ENCODE measurements around the gene CHRNG. TPM values are rescaled to one million over a fixed set of nuclear protein-coding genes. Genes with fewer than 3 reads are reported as not detected.

CHRNG gene
- total and polyA plus RNA-seq, 9 donors = 75.0 to 165 (median 94.8) TPM

DNA sequence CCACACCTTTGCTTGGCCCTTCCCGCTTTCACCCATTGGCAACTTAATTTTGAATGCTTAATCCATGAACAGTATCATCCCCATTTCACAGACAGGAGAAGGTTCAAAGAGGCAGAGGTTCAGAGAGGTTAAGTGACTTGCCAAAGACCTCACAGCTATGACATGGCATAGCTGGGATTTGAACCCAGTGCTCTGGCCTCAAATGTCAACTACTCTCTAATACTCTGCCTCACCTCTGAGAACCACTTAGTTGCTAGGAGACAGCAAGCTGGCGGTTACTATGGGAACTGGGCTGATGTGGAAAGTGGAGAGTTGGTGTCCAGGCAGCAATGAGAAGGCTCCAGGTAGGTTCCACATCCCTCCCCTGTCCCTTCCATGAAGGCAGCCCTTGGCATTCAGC, 35.1 kb upstream of the CHRNG start:
- H3K27me3 ChIP-seq (ENCODE audit: control insufficient read depth, insufficient read depth, low read length) = peaks cover 68% of the 10 kb centered on the region
- H3K27ac ChIP-seq (ENCODE audit: low read length) = no peak overlapping the region
- H3K4me3 ChIP-seq (ENCODE audit: low read length) = no peak overlapping the region
- peaks cover 19% of the 10 kb centered on the region for H3K4me1 ChIP-seq (ENCODE audit: control insufficient read depth, insufficient read depth, low read length)
- no CpG with 5 or more reads among the region's 2 CpGs for WGBS (ENCODE audit: insufficient coverage)
- no peaks in the 10 kb centered on the region for H3K36me3 ChIP-seq (ENCODE audit: control insufficient read depth, insufficient read depth, low read length)
- H3K9me3 ChIP-seq (replicated peaks; ENCODE audit: control insufficient read depth, low read depth, low read length) = no peaks in the 10 kb centered on the region
- DNase-seq = no peak

DNA sequence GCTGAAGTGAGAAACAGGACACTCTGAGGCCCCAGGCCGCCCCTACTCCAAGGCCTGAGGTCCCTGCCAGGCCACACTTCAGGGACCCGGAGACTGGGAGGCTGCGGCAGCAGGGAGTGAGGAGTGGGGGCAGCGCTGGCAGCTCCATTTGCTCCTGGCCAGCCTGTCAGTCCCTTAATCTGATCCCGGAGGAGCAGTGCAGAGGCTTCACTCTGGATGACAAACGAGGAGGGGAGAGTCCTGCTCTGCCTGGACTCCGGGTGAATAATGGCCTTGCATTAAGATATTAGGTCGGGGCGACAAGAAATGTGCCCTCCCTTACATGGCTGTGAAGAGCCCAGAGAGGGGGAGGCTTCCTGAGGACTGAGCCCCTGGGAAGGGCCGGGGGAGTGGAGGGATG, 33.6 kb upstream of the CHRNG start:
- 16% methylated on average over 10 of the region's 10 CpGs for WGBS (ENCODE audit: insufficient coverage)
- Histone ChIP-seq H3K36me3 (ENCODE audit: control insufficient read depth, insufficient read depth, low read length) (no peaks in the 10 kb centered on the region), H3K27ac (ENCODE audit: low read length) (no peak overlapping the region), H3K9me3 (replicated peaks; ENCODE audit: control insufficient read depth, low read depth, low read length) (no peaks in the 10 kb centered on the region), H3K4me3 (ENCODE audit: low read length) (no peak overlapping the region), H3K27me3 (ENCODE audit: control insufficient read depth, insufficient read depth, low read length) (peaks cover 63% of the 10 kb centered on the region), H3K4me1 (ENCODE audit: control insufficient read depth, insufficient read depth, low read length) (peaks cover 19% of the 10 kb centered on the region)
- DNase-seq = no peak

DNA sequence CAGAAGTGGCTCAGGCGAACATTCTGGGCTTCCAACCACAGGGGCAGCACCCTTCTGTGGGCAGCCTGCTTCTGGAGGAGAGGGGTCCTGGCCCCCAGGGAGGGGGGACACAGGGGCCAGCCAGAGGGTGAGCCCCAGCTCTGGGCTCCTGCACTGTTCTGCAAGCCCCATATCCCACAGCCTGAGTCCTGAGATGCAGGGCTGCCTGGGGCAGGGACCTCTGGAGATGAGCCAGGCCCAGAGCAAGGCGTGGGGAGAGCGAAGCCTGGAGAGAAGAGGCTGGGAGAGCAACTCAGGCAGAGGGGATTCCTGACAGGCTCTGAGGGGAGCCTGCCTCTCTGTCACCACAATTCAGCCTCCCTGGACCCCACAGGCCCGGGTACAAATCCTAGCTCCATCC, 32.8 kb upstream of the CHRNG start:
- no peak overlapping the region for H3K27ac ChIP-seq (ENCODE audit: low read length)
- no peaks in the 10 kb centered on the region for H3K9me3 ChIP-seq (replicated peaks; ENCODE audit: control insufficient read depth, low read depth, low read length)
- H3K4me3 ChIP-seq (ENCODE audit: low read length) = no peak overlapping the region
- DNase-seq = no peak
- peaks cover 21% of the 10 kb centered on the region for H3K4me1 ChIP-seq (ENCODE audit: control insufficient read depth, insufficient read depth, low read length)
- peaks cover 58% of the 10 kb centered on the region for H3K27me3 ChIP-seq (ENCODE audit: control insufficient read depth, insufficient read depth, low read length)
- WGBS (ENCODE audit: insufficient coverage) = 80% methylated on average over 1 of the region's 4 CpGs
- H3K36me3 ChIP-seq (ENCODE audit: control insufficient read depth, insufficient read depth, low read length) = no peaks in the 10 kb centered on the region

DNA sequence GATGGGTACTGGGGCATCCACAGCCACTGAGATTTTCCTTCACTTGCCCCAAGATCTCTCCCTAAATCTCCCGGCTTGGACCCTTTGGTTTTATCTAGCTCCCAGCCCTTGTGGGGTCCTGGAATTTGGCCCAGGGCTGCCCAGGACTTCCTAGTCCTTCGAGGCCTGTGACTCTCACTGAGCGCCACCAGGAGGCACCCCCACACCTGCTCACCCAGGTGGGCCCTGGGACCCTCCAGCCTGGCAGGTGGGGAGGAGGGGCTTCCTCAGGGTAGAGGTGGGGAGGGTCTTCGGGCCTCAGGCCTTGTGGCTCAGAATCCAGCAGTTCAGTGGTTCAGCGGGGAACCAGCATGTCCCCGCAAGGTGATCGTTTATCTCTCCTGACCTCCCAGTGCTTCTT, 31.2 kb upstream of the CHRNG start:
- Histone ChIP-seq H3K36me3 (ENCODE audit: control insufficient read depth, insufficient read depth, low read length) (no peaks in the 10 kb centered on the region), H3K9me3 (replicated peaks; ENCODE audit: control insufficient read depth, low read depth, low read length) (no peaks in the 10 kb centered on the region), H3K27me3 (ENCODE audit: control insufficient read depth, insufficient read depth, low read length) (peaks cover 52% of the 10 kb centered on the region), H3K4me1 (ENCODE audit: control insufficient read depth, insufficient read depth, low read length) (peaks cover 12% of the 10 kb centered on the region), H3K27ac (ENCODE audit: low read length) (no peak overlapping the region), H3K4me3 (ENCODE audit: low read length) (no peak overlapping the region)
- DNase-seq = no peak
- WGBS (ENCODE audit: insufficient coverage) = 81% methylated on average over 4 of the region's 7 CpGs

DNA sequence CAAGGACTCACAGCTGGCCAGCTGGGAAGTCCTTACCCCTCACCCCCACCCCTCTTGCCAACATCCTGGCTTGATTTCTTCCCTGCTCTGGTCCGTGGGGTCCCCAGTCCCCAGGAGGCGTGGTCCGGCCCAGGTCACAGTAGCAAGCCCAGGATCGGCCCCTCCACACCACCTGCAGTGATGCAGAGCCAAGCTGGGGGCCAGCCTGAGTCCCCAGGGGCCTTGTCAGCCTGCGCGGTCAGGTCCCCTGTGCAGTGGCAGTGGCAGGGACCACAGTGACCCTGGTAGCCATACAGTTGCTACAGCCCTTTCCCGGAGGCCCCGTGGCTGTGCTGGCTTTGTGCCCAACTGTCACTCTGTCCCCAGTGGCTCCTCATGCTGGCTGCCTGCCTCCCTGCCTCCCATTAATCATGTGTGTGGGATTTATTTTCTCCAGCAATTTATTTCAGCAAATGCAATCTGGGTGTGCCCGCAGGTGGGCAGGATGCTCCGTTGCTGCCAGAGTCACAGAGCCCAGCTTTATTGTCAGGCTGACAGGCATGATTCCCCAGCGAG, 28.1 kb upstream of the CHRNG start:
- H3K4me1 ChIP-seq (ENCODE audit: control insufficient read depth, insufficient read depth, low read length) = peaks cover 13% of the 10 kb centered on the region
- no peak overlapping the region for H3K27ac ChIP-seq (ENCODE audit: low read length)
- peaks cover 25% of the 10 kb centered on the region for H3K27me3 ChIP-seq (ENCODE audit: control insufficient read depth, insufficient read depth, low read length)
- no peaks in the 10 kb centered on the region for H3K9me3 ChIP-seq (replicated peaks; ENCODE audit: control insufficient read depth, low read depth, low read length)
- H3K4me3 ChIP-seq (ENCODE audit: low read length) = no peak overlapping the region
- WGBS (ENCODE audit: insufficient coverage) = 34% methylated on average over 11 of the region's 11 CpGs
- DNase-seq = no peak
- no peaks in the 10 kb centered on the region for H3K36me3 ChIP-seq (ENCODE audit: control insufficient read depth, insufficient read depth, low read length)

DNA sequence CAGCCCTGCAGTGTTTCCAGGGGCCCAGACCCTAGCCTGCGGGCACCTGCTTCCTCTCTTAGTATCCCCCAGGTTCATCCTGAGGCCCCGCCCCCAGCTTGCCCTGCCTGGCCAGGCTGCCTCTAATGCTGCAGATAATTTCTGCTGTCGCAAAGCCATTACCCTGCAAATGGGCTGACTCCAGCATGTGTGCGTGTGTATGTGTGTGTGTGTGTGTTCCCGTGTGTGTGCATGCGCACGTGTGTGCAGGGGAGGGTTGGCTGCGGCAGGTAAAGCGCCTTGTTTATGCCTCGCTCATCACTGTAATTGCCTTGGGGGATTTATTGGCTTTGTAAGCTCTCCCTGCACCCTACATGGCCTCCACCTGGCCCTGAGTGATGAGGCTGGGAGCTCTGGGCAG, 26.9 kb upstream of the CHRNG start:
- Histone ChIP-seq H3K27ac (ENCODE audit: low read length) (no peak overlapping the region), H3K4me3 (ENCODE audit: low read length) (no peak overlapping the region), H3K27me3 (ENCODE audit: control insufficient read depth, insufficient read depth, low read length) (peaks cover 18% of the 10 kb centered on the region), H3K4me1 (ENCODE audit: control insufficient read depth, insufficient read depth, low read length) (peaks cover 13% of the 10 kb centered on the region), H3K9me3 (replicated peaks; ENCODE audit: control insufficient read depth, low read depth, low read length) (no peaks in the 10 kb centered on the region), H3K36me3 (ENCODE audit: control insufficient read depth, insufficient read depth, low read length) (no peaks in the 10 kb centered on the region)
- 17% methylated on average over 1 of the region's 10 CpGs for WGBS (ENCODE audit: insufficient coverage)
- DNase-seq = no peak

DNA sequence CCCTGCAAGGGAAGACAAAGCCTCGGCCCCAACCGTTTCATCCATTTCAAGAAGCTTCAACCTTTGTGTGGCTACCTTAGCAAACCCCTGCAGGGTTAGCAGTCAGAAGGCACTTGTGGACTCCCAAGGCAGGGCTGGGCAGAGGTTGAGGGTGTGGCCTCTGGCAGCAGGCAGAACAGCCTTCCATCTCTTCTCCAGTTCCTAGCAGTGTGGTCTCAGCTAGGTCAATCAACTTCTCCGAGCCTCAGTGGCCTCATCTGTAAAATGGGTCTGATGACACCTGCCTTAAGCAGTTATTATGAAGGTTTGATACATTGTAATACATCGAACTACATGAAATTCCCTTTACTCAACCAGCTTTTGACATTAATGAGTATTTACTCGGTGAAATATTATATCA, 26.1 kb upstream of the CHRNG start:
- peaks cover 13% of the 10 kb centered on the region for H3K4me1 ChIP-seq (ENCODE audit: control insufficient read depth, insufficient read depth, low read length)
- no CpG with 5 or more reads among the region's 5 CpGs for WGBS (ENCODE audit: insufficient coverage)
- no peaks in the 10 kb centered on the region for H3K9me3 ChIP-seq (replicated peaks; ENCODE audit: control insufficient read depth, low read depth, low read length)
- no peaks in the 10 kb centered on the region for H3K36me3 ChIP-seq (ENCODE audit: control insufficient read depth, insufficient read depth, low read length)
- H3K27me3 ChIP-seq (ENCODE audit: control insufficient read depth, insufficient read depth, low read length) = peaks cover 17% of the 10 kb centered on the region
- no peak overlapping the region for H3K27ac ChIP-seq (ENCODE audit: low read length)
- H3K4me3 ChIP-seq (ENCODE audit: low read length) = no peak overlapping the region
- no peak for DNase-seq

DNA sequence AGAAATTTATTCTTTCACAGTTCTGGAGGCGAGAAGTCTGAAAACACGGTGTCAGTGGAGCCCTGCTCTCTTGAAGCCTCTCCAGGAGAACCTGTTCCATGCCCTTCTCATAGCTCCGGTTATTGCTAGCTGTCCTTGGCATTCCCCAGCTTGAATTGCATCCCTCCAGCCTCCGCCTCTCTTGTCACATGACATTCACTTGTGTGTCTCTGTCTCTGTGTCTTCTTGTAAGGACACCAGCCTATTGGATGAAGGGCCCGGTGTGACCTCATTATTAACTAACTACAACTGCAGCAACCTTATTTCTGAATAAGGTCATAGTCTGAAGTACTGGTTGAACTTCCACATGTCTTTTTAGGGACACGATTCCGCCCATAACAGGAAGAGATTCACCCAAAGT, 23.9 kb upstream of the CHRNG start:
- Histone ChIP-seq H3K9me3 (replicated peaks; ENCODE audit: control insufficient read depth, low read depth, low read length) (no peaks in the 10 kb centered on the region), H3K36me3 (ENCODE audit: control insufficient read depth, insufficient read depth, low read length) (no peaks in the 10 kb centered on the region), H3K4me1 (ENCODE audit: control insufficient read depth, insufficient read depth, low read length) (peaks cover 13% of the 10 kb centered on the region), H3K27me3 (ENCODE audit: control insufficient read depth, insufficient read depth, low read length) (peaks cover 32% of the 10 kb centered on the region), H3K27ac (ENCODE audit: low read length) (no peak overlapping the region), H3K4me3 (ENCODE audit: low read length) (no peak overlapping the region)
- 86% methylated on average over 6 of the region's 7 CpGs for WGBS (ENCODE audit: insufficient coverage)
- DNase-seq = no peak

DNA sequence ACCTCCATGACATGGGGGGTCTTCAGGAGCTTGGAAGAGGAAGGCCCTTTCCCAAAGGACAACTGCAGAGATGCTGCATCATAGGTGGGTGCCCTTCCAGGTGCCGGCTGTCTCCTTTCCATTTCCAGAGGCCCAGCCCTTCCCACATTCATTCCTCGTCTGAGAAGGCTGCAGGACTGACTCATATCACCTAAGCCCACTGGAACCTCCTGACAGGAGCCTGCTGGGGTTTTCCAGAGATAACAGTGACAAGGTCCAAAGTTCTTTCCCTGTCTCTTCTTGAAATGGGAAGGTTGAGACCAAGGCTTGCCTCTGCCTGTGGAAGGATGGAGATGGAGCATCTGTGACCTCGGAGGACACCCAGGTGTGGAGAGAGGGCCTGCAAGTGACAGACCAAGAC, 22.9 kb upstream of the CHRNG start:
- H3K27ac ChIP-seq (ENCODE audit: low read length) = no peak overlapping the region
- no peaks in the 10 kb centered on the region for H3K36me3 ChIP-seq (ENCODE audit: control insufficient read depth, insufficient read depth, low read length)
- H3K4me1 ChIP-seq (ENCODE audit: control insufficient read depth, insufficient read depth, low read length) = peaks cover 12% of the 10 kb centered on the region
- H3K27me3 ChIP-seq (ENCODE audit: control insufficient read depth, insufficient read depth, low read length) = peaks cover 41% of the 10 kb centered on the region
- no peak for DNase-seq
- H3K4me3 ChIP-seq (ENCODE audit: low read length) = no peak overlapping the region
- H3K9me3 ChIP-seq (replicated peaks; ENCODE audit: control insufficient read depth, low read depth, low read length) = no peaks in the 10 kb centered on the region
- no CpG with 5 or more reads among the region's 3 CpGs for WGBS (ENCODE audit: insufficient coverage)

DNA sequence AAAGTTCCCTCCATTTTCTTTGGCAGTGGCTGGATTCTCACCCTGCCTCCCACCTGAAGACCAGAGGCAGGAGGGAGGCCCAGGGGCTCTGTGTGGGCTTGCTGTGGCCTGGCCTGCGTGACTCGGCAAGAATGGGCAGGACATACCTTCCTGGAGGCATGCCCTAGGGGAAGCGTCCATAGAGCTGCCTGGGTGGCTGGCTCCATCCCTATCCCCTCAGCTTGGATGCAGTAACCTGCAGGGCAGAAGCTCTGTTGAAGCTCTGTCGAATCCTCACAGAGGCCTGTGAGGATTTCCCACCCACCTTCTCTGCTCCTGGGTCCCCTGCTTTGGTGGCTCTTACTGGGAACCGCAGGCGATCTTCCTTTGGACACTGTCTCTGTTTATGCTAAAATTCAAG, 20.6 kb upstream of the CHRNG start:
- no peaks in the 10 kb centered on the region for H3K36me3 ChIP-seq (ENCODE audit: control insufficient read depth, insufficient read depth, low read length)
- peaks cover 58% of the 10 kb centered on the region for H3K27me3 ChIP-seq (ENCODE audit: control insufficient read depth, insufficient read depth, low read length)
- no peak for DNase-seq
- peaks cover 24% of the 10 kb centered on the region for H3K4me1 ChIP-seq (ENCODE audit: control insufficient read depth, insufficient read depth, low read length)
- H3K4me3 ChIP-seq (ENCODE audit: low read length) = no peak overlapping the region
- H3K9me3 ChIP-seq (replicated peaks; ENCODE audit: control insufficient read depth, low read depth, low read length) = no peaks in the 10 kb centered on the region
- 53% methylated on average over 6 of the region's 6 CpGs for WGBS (ENCODE audit: insufficient coverage)
- no peak overlapping the region for H3K27ac ChIP-seq (ENCODE audit: low read length)
